NB4 (cell line): ENCODE measurements around the gene SCART1.

Experiments
- DNase-seq: peaks from one replicate; pipeline ENCODE4 v3.0.0; 2010; ENCODE audit warnings: low read depth
- H3K4me3 ChIP-seq: one replicate; pipeline ENCODE4 v1.5.1; 2011; ENCODE audit warnings: mild to moderate bottlenecking, low read depth, low read length, moderate library complexity
- CTCF ChIP-seq: IDR thresholded peaks from one replicate; pipeline ENCODE4 v1.5.1; 2012; ENCODE audit warnings: low read depth, low read length
- MAX ChIP-seq: IDR thresholded peaks from 2 replicates; pipeline ENCODE4 v1.6.1; 2011; ENCODE audit warnings: low read depth, low read length
- MYC ChIP-seq: IDR thresholded peaks from 2 replicates; pipeline ENCODE4 v1.6.1; 2011; ENCODE audit warnings: low read depth, low read length
- POLR2A ChIP-seq: IDR thresholded peaks from 2 replicates; pipeline ENCODE4 v1.6.1; 2011; ENCODE audit warnings: mild to moderate bottlenecking; ENCODE audit not compliant: insufficient read length; ENCODE audit errors: extremely low read depth

The SCART1 gene

DNA sequence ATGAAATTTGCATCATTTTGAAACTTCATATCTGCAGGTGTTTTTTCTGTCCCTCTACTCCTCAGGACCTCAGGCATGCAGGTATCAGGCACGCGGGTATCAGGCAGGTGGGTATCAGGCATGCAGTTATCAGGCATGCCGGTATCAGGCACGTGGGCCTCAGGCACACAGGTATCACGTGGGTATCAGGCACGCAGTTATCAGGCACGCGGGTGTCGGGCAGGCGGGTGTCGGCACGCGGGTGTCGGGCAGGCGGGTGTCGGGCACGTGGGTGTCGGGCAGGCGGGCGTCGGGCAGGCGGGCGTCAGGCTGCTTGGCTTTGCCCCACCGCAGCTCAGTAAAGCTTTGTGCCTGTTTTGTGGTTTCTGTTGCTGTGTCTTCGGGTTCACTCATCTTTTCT is 38.0 kb upstream of the SCART1 start:
- no peak overlapping the region for H3K4me3 ChIP-seq
- no peak for TF ChIP-seq MAX
- no peak for TF ChIP-seq CTCF
- no peak for DNase-seq

DNA sequence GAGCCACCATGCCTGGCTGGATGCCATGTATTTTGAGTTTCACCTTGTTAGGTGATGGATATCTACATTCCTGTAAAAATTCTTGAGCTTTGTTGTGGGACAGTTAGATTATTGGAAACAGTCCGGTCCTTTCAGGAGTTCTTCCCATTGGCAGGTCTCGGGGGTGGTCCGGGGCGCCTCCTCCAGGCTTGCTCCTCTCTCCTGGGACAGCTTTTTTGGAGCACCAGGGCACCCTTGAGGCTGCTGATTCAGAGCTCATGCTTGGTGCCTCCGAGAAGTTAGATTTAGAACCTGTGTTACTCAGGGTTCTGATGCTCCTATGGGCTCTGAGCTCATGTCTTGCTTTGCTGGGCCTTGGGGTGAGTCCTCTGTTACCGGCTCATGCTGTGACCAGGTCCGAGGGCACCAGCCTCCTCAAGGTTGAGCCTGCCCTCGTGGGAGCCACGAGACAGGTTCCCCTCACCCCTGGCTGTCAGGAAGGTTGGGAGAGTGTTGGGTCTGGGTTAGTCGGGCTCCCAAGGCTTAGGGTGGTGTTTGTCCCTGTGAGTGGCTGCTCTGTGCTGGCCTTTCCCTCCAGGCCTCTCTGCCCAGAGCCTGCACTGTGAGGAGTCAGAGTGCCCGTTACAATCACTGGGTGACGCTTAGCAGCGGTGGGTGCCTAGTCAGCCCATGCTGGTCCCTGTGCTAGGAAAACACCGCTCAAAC is 35.3 kb upstream of the SCART1 start:
- DNase-seq, result no peak
- no peak overlapping the region for H3K4me3 ChIP-seq
- TF ChIP-seq MYC (no peak), MAX (no peak), CTCF (no peak), POLR2A (no peak)

GRCh38 chr10:133419211-133419950 is 34.4 kb upstream of the SCART1 start:
- H3K4me3 ChIP-seq, result no peak overlapping the region
- DNase-seq, result no peak
- no peak for TF ChIP-seq MYC
- TF ChIP-seq MAX, result no peak
- TF ChIP-seq CTCF, result no peak
- no peak for TF ChIP-seq POLR2A

- no peak overlapping the region for H3K4me3 ChIP-seq
- no peak for DNase-seq
- TF ChIP-seq MAX (no peak), MYC (no peak), CTCF (no peak), POLR2A (no peak)
These were observed 33.7 kb upstream of the SCART1 start for GRCh38 chr10:133420028-133420427.

DNA sequence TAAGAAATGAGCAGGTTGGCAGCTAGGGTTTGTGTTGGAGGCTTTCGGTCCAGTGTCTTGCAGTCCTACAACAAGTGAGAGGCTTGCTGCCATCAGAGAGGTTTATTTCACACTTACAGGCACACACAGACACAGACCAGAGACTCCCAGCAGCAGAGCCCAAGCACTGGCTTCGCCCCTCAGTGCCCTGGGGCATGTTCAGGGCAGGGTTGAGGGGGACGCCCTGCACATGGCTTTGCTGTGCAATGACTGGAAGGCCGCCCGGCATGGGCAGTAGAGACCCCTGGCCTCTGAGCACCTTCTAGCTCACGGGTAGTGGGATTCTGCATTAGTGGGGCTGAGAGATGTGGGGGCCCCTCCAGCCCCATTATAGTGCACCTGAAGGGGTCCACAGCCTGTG is 33.2 kb upstream of the SCART1 start:
- no peak for TF ChIP-seq POLR2A
- no peak for DNase-seq

GRCh38 chr10:133421336-133422222 is 32.2 kb upstream of the SCART1 start:
- no peak for TF ChIP-seq POLR2A
- no peak for TF ChIP-seq MYC
- TF ChIP-seq MAX, result no peak
- no peak for TF ChIP-seq CTCF
- DNase-seq, result no peak
- no peak overlapping the region for H3K4me3 ChIP-seq

More for the DNA sequence above, 33.2 kb upstream of the SCART1 start:
- no peak overlapping the region for H3K4me3 ChIP-seq
